Prostate gland (tissue), 1 donor: ENCODE data around the gene POU2AF2.

ENCODE experiments used
- POLR2A ChIP-seq: fragments of 450-650 bp; IDR thresholded peaks from one replicate; pipeline ENCODE4 v1.6.1; 2016; ENCODE audit warnings: antibody characterized with exemption, mild to moderate bottlenecking
- POLR2AphosphoS5 ChIP-seq: sonication (generic); formaldehyde crosslinking; IDR thresholded peaks from one replicate; pipeline ENCODE4 v1.6.1; 2017; ENCODE audit warnings: antibody characterized with exemption

- TF ChIP-seq POLR2AphosphoS5 = no peak
- no peak for TF ChIP-seq POLR2A
Observed at GRCh38 chr11:111324277-111324720, 78.8 kb downstream of the POU2AF2 start.
